IPS DF 6.9 (cell line): ENCODE results near the gene DNAJC30.
"Not testable (repeated sequence)": the region's sequence is repeated elsewhere in the genome, so short reads cannot be mapped to it uniquely, and the experiment has no call there.

Experiments used
- DNase-seq: peaks from one replicate; pipeline ENCODE4 v3.0.0-alpha.2; 2013; ENCODE audit warnings: low read depth, low spot score
- H3K27ac ChIP-seq: one replicate; pipeline ENCODE4 v1.5.1; 2013; ENCODE audit warnings: low read length, control low read depth
- H3K27me3 ChIP-seq: 2 replicates; pipeline ENCODE4 v1.6.1; 2013; ENCODE audit warnings: mild to moderate bottlenecking, low read length; ENCODE audit not compliant: control insufficient read depth, insufficient read depth
- H3K36me3 ChIP-seq: 2 replicates; pipeline ENCODE4 v1.6.1; 2013; ENCODE audit warnings: low read length; ENCODE audit not compliant: control insufficient read depth, insufficient read depth
- H3K4me1 ChIP-seq: 2 replicates; pipeline ENCODE4 v1.6.1; 2013; ENCODE audit warnings: low read length; ENCODE audit not compliant: control insufficient read depth, insufficient read depth
- H3K4me3 ChIP-seq: 2 replicates; pipeline ENCODE4 v1.5.1; 2013; ENCODE audit warnings: mild to moderate bottlenecking, low read length
- H3K9me3 ChIP-seq: 2 replicates; pipeline ENCODE4 v1.6.1; 2013; ENCODE audit warnings: low read length, inconsistent platforms; ENCODE audit not compliant: control insufficient read depth, insufficient read depth
- WGBS: extraction: QIAGEN DNeasy Blood & Tissue Kit; methylation state at CpG from one replicate; pipeline ENCODE4 v1.1.7; 2013; ENCODE audit warnings: mixed read lengths, missing lambda C conversion rate; ENCODE audit not compliant: insufficient read length, insufficient coverage; 5-methylcytosine and 5-hydroxymethylcytosine counted together

DNAJC30 gene

DNA sequence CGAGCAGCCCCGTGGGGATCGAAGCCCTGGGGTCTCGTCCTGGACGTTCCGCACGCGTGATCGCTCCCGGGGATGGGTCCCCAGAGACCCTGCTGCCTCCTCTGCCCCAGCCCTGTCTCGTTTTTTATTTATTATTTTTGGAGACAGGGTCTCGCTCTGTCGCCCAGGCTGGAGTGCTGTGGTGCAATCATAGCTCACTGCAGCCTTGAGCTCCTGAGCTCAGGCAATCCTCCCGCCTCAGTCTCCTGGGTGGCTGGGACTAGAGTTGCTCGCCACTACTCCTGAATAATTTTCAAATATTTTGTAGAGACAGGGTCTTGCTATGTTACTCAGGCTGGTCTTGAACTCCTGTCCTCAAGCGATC is 36.5 kb upstream of the DNAJC30 start:
- no peak overlapping the region for H3K27ac ChIP-seq
- no peak for DNase-seq
- H3K4me1 ChIP-seq, result no peaks in the 10 kb centered on the region
- no peaks in the 10 kb centered on the region for H3K36me3 ChIP-seq
- WGBS, result no CpG with 5 or more reads among the region's 16 CpGs
- H3K4me3 ChIP-seq, result peak overlapping the region; percentile 43; the same call in 1 of the 2 replicates
- H3K27me3 ChIP-seq, result no peaks in the 10 kb centered on the region; the same call in 1 of the 2 replicates
- no peaks in the 10 kb centered on the region for H3K9me3 ChIP-seq

DNA sequence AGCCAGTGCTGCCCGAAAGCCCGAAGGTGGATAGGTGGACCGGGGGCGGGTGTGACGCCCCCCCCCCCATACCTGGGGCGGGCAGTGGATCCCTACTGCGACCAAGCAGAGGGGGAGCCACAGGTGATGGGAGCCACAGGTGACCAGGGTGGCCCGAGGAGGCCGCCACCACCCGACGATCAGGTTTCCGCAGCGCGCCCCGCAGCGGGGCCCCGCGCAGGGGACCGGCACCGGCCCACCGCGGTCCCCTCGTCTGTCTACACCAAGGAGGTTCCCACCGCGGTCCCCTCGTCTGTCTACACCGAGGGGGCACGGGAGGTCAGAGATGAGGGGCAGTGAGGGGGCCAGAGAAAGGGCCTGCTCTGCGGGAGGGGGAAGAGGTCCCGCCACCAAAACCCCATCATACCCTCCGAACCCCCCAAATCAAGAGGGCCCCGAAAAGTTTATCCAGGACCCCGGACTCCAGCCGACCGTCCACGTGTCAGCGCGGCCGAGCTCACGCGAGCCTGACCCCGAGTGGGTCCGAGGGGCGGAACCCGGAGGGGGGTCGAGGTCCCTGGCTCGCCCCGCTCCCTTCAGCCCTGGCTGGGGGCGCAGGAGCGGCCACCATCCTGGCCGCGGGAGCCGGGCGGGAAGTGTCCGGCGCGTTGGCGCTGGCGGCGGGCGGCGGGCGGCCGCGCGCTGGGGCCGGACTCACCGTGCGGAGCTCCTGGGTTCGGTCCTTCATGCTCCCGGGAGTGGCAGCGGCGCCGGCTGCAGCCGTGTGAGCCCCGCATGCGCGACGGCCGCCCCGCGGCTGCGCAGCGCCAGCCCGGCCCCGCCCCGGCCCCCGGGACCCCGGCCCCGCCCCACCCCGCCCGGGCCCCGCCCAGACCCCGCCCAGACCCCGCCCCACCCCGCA is 35.9 kb upstream of the DNAJC30 start, which contains the start of gene STX1A:
Gene STX1A, minus strand, starts transcription at position 765 of the 901 bp plus-strand sequence. Its CDS starts 38 bp downstream, at position 727.
- no peaks in the 10 kb centered on the region for H3K4me1 ChIP-seq
- WGBS, result no CpG with 5 or more reads among the region's 96 CpGs

DNA sequence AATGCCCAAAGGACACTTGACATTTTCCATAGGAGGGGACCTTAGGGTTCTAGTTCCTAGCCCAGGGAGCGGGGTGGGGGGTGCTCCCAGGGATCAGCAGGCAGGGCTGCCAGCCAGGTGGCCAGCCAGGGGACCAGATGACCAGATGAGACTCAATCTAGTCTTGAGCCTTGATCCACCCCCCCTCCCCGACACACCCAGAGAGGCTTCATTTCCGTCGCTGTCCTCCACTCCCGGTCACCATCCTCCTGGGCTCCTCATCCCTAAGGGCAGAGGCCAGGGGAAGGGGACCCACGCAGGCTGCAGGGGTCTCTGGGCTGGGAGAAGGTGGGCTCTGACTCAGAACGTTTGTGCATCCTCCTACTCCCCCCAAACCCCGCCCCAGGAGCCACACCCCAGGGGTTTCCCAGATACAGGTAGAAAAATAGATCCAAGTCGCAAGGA is 35.2 kb upstream of the DNAJC30 start:
- Histone ChIP-seq H3K9me3 (no peaks in the 10 kb centered on the region), H3K4me3 (peak overlapping the region; percentile 91; the same call in 1 of the 2 replicates), H3K27me3 (no peaks in the 10 kb centered on the region; the same call in 1 of the 2 replicates), H3K27ac (no peak overlapping the region), H3K36me3 (no peaks in the 10 kb centered on the region), H3K4me1 (no peaks in the 10 kb centered on the region)
- WGBS, result no CpG with 5 or more reads among the region's 9 CpGs
- no peak for DNase-seq

More for the DNA sequence above, 35.9 kb upstream of the DNAJC30 start, which contains the start of gene STX1A:
- DNase-seq, result no peak
- Histone ChIP-seq H3K9me3 (no peaks in the 10 kb centered on the region), H3K4me3 (peak within 1 kb of the TSS; percentile 91), H3K27ac (no peak within 1 kb of the TSS), H3K36me3 (no peaks in the 10 kb centered on the region), H3K27me3 (no peaks in the 10 kb centered on the region; the same call in 1 of the 2 replicates)

DNA sequence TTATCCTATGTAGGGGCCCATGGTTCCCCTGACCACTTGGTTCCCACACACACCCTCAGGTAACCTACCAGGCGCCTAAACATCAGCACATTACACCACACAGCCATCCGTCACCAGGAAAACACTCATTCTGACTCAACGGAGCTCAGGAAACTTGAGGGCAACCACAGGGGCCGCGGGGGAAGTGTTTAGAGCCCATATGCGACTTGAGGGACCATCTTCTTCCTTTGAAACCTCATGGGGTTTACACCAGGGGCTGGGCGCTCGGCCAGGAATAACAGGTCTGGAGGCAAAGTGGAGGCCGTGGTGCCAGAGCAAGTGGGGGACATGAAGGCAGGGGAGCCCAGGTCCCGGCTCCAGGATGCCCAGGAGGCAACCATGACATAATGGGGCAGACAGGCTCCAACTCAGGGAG is 34.7 kb upstream of the DNAJC30 start:
- no peaks in the 10 kb centered on the region for H3K9me3 ChIP-seq
- no peaks in the 10 kb centered on the region for H3K36me3 ChIP-seq
- DNase-seq, result no peak
- H3K4me3 ChIP-seq, result no peak overlapping the region
- no CpG with 5 or more reads among the region's 10 CpGs for whole genome bisulfite sequencing
- H3K27me3 ChIP-seq, result no peaks in the 10 kb centered on the region; the same call in 1 of the 2 replicates
- no peak overlapping the region for H3K27ac ChIP-seq
- no peaks in the 10 kb centered on the region for H3K4me1 ChIP-seq

DNA sequence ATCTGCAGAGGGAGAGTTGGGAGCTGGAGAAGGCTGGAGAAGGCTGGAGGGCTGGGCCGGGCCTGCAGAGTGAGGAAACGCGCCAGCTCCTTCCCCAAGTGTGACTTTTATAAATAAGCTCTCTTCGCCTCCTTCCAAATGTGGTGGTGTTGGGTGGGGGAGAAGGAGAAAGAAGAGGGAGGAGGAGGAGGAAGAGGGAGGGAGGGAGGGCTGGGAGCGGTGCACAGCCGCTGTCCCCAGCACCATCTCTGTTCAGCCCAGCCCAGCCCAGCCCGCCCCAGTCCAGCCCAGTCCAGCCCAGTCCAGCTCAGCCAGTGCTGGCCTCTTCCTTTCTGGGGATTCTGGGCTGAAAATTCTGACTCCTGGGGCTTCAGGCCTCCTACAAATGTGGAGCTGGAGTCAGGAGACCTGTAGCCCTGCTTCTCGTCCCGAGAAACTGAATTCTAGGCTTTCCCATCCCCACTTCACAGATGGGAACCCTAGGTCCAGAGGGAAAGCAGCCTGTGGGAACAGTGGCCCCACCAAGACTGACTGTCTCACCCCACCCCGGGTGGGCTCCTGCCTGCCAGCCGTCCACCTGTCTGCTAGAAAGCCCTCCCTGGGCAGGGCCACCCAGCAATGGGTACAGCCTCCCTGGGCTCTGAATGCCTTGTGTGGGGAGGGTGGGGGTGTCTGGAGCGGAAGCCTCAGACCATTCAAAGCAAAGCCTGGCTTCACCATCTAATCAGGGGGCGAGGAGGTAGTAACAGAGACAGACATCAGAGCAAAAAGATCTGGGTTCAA is 34.0 kb upstream of the DNAJC30 start:
- Histone ChIP-seq H3K4me1 (no peaks in the 10 kb centered on the region), H3K36me3 (no peaks in the 10 kb centered on the region), H3K27me3 (no peaks in the 10 kb centered on the region; the same call in 1 of the 2 replicates), H3K9me3 (no peaks in the 10 kb centered on the region), H3K4me3 (no peak overlapping the region), H3K27ac (no peak overlapping the region)
- DNase-seq, result no peak
- WGBS, result no CpG with 5 or more reads among the region's 13 CpGs

DNA sequence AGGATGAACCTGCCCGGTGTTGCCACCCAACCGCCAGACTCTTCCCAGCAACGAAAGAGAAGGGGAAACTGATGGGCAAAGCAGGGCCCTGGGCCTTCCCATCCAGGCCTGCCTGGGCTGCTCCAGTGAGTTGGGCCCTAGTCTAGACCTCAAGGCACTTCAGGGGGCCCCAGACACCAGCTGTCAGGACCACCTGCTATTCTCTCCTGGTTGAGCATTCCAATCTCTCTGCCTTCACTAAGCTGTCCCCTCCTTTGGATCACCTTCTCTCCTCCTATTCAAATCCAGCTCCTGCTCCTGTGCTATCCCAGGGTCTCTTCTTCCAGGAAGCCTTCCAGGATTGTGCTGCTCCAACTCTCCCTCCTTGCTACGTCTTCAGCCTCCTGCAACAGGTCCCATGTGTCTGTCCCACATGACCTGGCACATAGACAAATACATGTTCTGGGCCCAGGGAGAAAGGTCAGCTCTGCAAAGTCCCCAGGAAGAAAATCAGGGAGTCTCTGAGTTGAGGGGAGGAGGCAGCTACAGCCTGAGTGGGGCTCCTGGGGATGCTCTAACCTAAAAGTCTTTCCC is 33.2 kb upstream of the DNAJC30 start:
- no CpG with 5 or more reads among the region's 4 CpGs for WGBS
- Histone ChIP-seq H3K36me3 (no peaks in the 10 kb centered on the region), H3K4me1 (no peaks in the 10 kb centered on the region), H3K9me3 (no peaks in the 10 kb centered on the region), H3K27ac (no peak overlapping the region), H3K27me3 (no peaks in the 10 kb centered on the region; the same call in 1 of the 2 replicates), H3K4me3 (no peak overlapping the region)
- DNase-seq, result no peak

DNA sequence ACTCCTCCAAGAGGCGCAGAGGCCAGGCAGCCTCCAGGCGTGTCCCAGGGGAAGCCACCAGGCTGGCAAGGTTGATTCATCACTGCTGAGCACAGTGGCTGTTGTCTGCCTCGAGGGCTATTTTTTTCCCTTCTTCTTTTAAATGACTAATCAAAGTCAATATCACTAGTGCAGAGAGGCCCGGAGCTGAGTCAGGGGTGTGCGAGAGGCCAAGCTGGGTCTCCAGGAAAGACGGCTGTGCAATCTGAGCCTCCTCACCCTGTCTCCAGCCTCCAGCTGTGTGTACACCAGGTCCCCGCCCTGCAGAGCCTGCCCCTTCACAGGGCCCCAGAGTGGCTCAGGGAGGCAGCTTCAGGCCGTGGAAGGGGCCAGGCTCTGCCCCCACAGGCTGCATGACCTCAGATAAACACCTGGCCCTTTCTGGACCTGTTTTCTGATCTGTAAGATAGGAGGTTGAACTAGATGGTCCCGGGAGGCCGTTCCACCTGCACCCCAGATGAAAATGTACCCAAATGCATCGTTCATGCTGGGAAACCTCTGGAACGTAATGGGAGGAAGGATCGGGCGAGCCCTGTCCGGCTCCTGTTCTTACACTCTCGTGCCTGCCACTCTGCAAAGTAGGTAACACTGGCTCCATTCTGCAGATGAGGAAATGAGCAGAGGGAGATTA is 32.5 kb upstream of the DNAJC30 start:
- Histone ChIP-seq H3K4me3 (no peak overlapping the region), H3K27ac (no peak overlapping the region), H3K4me1 (no peaks in the 10 kb centered on the region), H3K27me3 (no peaks in the 10 kb centered on the region; the same call in 1 of the 2 replicates), H3K9me3 (no peaks in the 10 kb centered on the region), H3K36me3 (no peaks in the 10 kb centered on the region)
- WGBS, result no CpG with 5 or more reads among the region's 16 CpGs
- DNase-seq, result no peak

DNA sequence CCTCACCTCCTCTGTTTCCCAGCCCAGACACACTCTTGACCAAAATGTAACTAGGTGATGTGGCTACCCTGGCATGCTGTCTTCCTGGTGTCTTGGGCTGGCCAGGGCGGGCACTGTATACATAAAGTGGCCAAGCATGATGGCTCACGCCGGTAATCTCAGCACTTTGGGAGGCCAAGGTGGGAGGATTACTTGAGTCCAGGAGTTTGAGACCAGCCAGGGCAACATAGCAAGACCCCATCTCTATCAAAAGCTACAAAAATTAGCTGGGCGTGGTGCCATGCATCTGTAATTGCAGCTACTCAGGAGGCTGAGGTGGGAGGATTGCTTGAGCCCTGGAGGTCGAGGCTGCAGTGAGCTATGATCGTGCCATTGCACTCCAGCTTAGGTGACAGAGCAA is 30.1 kb upstream of the DNAJC30 start:
- no CpG with 5 or more reads among the region's 6 CpGs for WGBS
- not testable (repeated sequence) for DNase-seq, H3K4me1 ChIP-seq, H3K27me3 ChIP-seq, H3K9me3 ChIP-seq, H3K4me3 ChIP-seq, H3K36me3 ChIP-seq, H3K27ac ChIP-seq

DNA sequence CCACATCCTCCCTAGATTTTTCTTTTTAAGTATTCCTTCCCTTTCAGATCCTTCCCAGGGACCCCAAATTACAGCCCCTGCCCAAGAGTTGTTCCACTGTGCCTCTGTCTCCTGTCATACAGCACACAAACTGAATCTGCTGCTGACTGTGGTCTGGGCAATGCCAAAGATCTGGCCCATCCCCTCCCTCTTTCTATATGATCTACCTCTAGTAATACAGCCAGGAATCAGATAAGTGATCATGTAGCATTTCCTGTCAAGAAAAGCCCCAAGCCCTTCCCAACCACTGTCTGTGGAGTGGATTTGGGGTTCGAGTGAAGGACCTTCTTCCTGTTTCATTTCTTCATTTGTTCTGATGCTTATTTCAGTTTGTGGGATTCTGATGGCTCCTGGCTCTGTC is 29.5 kb upstream of the DNAJC30 start:
- Histone ChIP-seq H3K4me3 (no peak overlapping the region), H3K27me3 (no peaks in the 10 kb centered on the region), H3K9me3 (no peaks in the 10 kb centered on the region), H3K36me3 (no peaks in the 10 kb centered on the region), H3K4me1 (no peaks in the 10 kb centered on the region; the same call in 1 of the 2 replicates), H3K27ac (no peak overlapping the region)
- no peak for DNase-seq
- WGBS, result no CpG with 5 or more reads among the region's 1 CpG
